Measurements from ENCODE around the gene MET. TPM values are rescaled to one million over a fixed set of nuclear protein-coding genes. Genes with fewer than 3 reads are reported as not detected.

MET gene
- total RNA-seq, 1 experiment from 2014 or later: 200 TPM

DNA sequence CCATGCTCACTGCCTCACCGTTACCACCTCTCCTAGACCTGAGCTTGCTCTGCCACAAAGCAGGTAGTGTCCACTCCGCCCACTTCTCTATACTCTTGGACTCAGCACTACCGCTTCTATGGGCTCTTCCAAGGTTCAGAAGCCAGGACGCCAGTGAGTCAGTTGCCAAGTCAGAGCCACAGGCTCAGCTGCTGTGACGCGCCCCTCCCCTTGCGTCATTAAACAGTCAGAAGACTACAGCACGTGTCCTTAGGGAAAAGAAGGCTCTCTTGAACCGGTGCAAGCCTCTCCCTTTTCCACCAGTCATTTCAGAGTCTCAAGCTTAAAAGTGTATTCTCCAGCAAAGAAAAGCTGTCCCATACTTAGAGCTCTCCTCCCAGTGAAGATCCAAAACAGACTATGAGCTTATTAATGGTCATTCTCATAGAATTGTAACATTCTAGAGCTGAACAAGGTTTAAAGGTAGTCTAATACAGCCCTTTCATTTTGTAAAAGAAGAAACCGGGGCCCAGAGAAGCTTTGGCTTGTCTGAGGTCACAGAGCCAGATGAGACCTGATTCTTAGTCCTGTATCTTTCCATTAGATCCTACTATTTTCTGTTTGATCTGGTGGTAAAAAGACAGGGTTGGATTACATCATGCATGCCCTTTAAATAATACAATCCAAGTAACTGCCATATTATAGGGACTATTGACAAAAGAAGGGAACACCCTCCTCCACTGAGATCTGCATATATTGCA lies 40.9 kb upstream of the MET start:
- H3K27me3 ChIP-seq (ENCODE audit: insufficient read depth, low read length): no peaks in the 10 kb centered on the region
- DNase-seq (ENCODE audit: low read depth, low spot score) (peak; percentile 96), ATAC-seq (peak; percentile 92)
- H3K36me3 ChIP-seq (ENCODE audit: control insufficient read depth in 1 of 2, insufficient read depth in 2 of 2, low read length in 2 of 2): no peaks in the 10 kb centered on the region
- H3K4me3 ChIP-seq (replicated peaks in 1 of 2; ENCODE audit: low read depth in 1 of 2, low read length in 2 of 2): peak overlapping the region in 1 of 2 experiments; percentile 14; a peak in 1 of 4 replicates
- peak overlapping the region; percentile 38; the same call in 1 of the 2 replicates for H3K27ac ChIP-seq (ENCODE audit: low read depth, low read length)
- H4K20me1 ChIP-seq (ENCODE audit: insufficient read depth): no peaks in the 10 kb centered on the region
- H3K9me3 ChIP-seq (ENCODE audit: control insufficient read depth in 1 of 2, insufficient read depth in 1 of 2, low read depth in 1 of 2, low read length in 2 of 2): no peaks in the 10 kb centered on the region
- peak overlapping the region; percentile 47 for H3K9ac ChIP-seq (ENCODE audit: low read length)
- no peaks in the 10 kb centered on the region for H3K79me2 ChIP-seq (ENCODE audit: insufficient read depth, low read length)
- intact Hi-C loops (cut with micrococcal nuclease): no loop called here
- no peaks in the 10 kb centered on the region for H3K9me2 ChIP-seq (ENCODE audit: insufficient read depth)
- ChIA-PET CTCF (interaction anchor here (1.2 to 2.2 kb wide), 2 partner anchors 39 to 42 kb away, joined by 3 to 7 read pairs; no protein-coding TSS in a partner anchor), RAD21 (ENCODE audit: low non-redundant PET in 1 of 2, low total read pairs in 2 of 2, uncharacterized antibody in 2 of 2, unreplicated experiment in 2 of 2) (interaction anchor here in 1 of 2 experiments (0.7 kb wide), 1 partner anchor 24 kb away, joined by 3 read pairs; no protein-coding TSS in a partner anchor), POLR2A (interaction anchor here (0.8 to 2.4 kb wide), 6 partner anchors 16 to 43 kb away, joined by 3 to 6 read pairs (median 3); no protein-coding TSS in a partner anchor)
- BruUV-seq (replicated peaks): TSS peak; percentile 94
- peak overlapping the region; percentile 87 for H2AFZ ChIP-seq (ENCODE audit: low read depth, low read length, poor library complexity, severe bottlenecking)
- peaks cover 35 to 66% of the 10 kb centered on the region in 2 experiments for H3K4me1 ChIP-seq (ENCODE audit: control insufficient read depth in 1 of 2, insufficient read depth in 2 of 2, low read length in 2 of 2)
- H3K4me2 ChIP-seq (ENCODE audit: low read length): peak overlapping the region; percentile 68
- TF ChIP-seq EZH2phosphoT487 (IDR thresholded peaks at IDR 0.05; ENCODE audit: borderline replicate concordance) (no peak), SP1 (IDR thresholded peaks at IDR 0.05; ENCODE audit: low read depth) (peak; percentile 75), TCF7L2 (IDR thresholded peaks at IDR 0.05; ENCODE audit: borderline replicate concordance, extremely low read depth, insufficient read depth, insufficient read length) (peak; percentile 38), SRF (IDR thresholded peaks at IDR 0.05; ENCODE audit: low read depth) (no peak; the same call in 1 of the 2 replicates), FOSL1 (IDR thresholded peaks at IDR 0.05; ENCODE audit: low read depth) (peak; percentile 65), RAD21 (IDR thresholded peaks at IDR 0.05; ENCODE audit: low read depth) (0 out of 2 replicates have a peak, but pooled peaks have one; percentile 3), ZFX (IDR thresholded peaks at IDR 0.05) (no peak), EGR1 (IDR thresholded peaks at IDR 0.05; ENCODE audit: low read depth) (peak; percentile 63), CBX3 (IDR thresholded peaks at IDR 0.05; ENCODE audit: low read depth) (peak; percentile 87), POLR2A (IDR thresholded peaks at IDR 0.05; ENCODE audit: borderline replicate concordance, extremely low read depth, insufficient read depth, insufficient read length) (no peak), YY1 (IDR thresholded peaks at IDR 0.05; ENCODE audit: extremely low read depth, insufficient replicate concordance, low read depth, low read length) (peak; percentile 57), EZH2 (IDR thresholded peaks at IDR 0.05) (no peak), POLR2AphosphoS5 (IDR thresholded peaks at IDR 0.05; ENCODE audit: low read depth, low read length) (peak; percentile 52), SIN3A (IDR thresholded peaks at IDR 0.05; ENCODE audit: low read depth) (peak; percentile 89)
- TF ChIP-seq, protein P1, sequence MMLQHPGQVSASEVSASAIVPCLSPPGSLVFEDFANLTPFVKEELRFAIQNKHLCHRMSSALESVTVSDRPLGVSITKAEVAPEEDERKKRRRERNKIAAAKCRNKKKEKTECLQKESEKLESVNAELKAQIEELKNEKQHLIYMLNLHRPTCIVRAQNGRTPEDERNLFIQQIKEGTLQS (IDR thresholded peaks at IDR 0.05): peak; percentile 77
- TF ChIP-seq, protein P2, sequence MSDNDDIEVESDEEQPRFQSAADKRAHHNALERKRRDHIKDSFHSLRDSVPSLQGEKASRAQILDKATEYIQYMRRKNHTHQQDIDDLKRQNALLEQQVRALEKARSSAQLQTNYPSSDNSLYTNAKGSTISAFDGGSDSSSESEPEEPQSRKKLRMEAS (IDR thresholded peaks at IDR 0.05): peak; percentile 98
- TF ChIP-seq, protein P3, sequence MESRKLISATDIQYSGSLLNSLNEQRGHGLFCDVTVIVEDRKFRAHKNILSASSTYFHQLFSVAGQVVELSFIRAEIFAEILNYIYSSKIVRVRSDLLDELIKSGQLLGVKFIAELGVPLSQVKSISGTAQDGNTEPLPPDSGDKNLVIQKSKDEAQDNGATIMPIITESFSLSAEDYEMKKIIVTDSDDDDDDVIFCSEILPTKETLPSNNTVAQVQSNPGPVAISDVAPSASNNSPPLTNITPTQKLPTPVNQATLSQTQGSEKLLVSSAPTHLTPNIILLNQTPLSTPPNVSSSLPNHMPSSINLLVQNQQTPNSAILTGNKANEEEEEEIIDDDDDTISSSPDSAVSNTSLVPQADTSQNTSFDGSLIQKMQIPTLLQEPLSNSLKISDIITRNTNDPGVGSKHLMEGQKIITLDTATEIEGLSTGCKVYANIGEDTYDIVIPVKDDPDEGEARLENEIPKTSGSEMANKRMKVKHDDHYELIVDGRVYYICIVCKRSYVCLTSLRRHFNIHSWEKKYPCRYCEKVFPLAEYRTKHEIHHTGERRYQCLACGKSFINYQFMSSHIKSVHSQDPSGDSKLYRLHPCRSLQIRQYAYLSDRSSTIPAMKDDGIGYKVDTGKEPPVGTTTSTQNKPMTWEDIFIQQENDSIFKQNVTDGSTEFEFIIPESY (IDR thresholded peaks at IDR 0.05; ENCODE audit: extremely low read depth, insufficient replicate concordance, low read length): peak; percentile 23
- TF ChIP-seq, protein P4, sequence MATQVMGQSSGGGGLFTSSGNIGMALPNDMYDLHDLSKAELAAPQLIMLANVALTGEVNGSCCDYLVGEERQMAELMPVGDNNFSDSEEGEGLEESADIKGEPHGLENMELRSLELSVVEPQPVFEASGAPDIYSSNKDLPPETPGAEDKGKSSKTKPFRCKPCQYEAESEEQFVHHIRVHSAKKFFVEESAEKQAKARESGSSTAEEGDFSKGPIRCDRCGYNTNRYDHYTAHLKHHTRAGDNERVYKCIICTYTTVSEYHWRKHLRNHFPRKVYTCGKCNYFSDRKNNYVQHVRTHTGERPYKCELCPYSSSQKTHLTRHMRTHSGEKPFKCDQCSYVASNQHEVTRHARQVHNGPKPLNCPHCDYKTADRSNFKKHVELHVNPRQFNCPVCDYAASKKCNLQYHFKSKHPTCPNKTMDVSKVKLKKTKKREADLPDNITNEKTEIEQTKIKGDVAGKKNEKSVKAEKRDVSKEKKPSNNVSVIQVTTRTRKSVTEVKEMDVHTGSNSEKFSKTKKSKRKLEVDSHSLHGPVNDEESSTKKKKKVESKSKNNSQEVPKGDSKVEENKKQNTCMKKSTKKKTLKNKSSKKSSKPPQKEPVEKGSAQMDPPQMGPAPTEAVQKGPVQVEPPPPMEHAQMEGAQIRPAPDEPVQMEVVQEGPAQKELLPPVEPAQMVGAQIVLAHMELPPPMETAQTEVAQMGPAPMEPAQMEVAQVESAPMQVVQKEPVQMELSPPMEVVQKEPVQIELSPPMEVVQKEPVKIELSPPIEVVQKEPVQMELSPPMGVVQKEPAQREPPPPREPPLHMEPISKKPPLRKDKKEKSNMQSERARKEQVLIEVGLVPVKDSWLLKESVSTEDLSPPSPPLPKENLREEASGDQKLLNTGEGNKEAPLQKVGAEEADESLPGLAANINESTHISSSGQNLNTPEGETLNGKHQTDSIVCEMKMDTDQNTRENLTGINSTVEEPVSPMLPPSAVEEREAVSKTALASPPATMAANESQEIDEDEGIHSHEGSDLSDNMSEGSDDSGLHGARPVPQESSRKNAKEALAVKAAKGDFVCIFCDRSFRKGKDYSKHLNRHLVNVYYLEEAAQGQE (IDR thresholded peaks at IDR 0.05; ENCODE audit: low read depth): no peak

Data from HCT116 (cell line).